ENCODE data around the gene ESRRA. TPM values are rescaled to one million over a fixed set of nuclear protein-coding genes. Genes with fewer than 3 reads are reported as not detected.
A peak's percentile ranks its signal among the peaks of the same experiment; 100 is the strongest.

The ESRRA gene
- total and polyA plus RNA-seq, 9 of the 15 experiments (the other 6 are each of a cell fraction or from before 2014, with no cell fraction given) = 0.27 to 89.7 (median 23.7) TPM

DNA sequence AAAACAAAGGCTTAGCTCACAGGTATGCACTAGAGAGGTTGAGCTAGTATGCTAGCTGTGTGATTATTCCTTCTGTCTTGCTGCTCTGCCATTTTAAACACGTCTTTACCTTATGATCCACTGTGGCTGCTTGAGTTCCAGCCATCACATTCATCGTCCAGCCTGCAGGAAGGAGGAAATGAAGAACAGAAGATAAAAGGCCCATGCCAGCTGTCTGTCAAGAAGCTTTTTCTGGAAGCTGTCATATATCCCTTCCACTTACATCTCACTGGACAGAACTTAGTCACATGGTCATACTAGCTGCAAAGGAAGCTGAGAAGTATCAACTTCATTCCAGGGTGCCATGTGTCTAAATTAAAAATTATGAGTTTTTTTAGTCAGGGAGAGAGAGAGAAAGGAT, 22.1 kb downstream of the ESRRA start (continued):
- TF ChIP-seq SMAD1 (IDR thresholded peaks at IDR 0.05; ENCODE audit: low read depth, low read length, partially characterized antibody) (no peak), ATF3 (IDR thresholded peaks at IDR 0.05) (no peak), ATF3 (CRISPR knock-in tag; conservative IDR thresholded peaks at IDR 0.05) (no peak), SMC3 (conservative IDR thresholded peaks at IDR 0.05; ENCODE audit: insufficient read depth, low read depth, low read length) (no peak), ZNF699 (CRISPR knock-in tag; IDR thresholded peaks at IDR 0.05; ENCODE audit: insufficient replicate concordance) (no peak), XRCC5 (IDR thresholded peaks at IDR 0.05; ENCODE audit: low read depth, low read length) (no peak), USF1 (CRISPR knock-in tag; IDR thresholded peaks at IDR 0.05) (peak; percentile 35), ZNF232 (CRISPR knock-in tag; IDR thresholded peaks at IDR 0.05) (no peak), PHF21A (IDR thresholded peaks at IDR 0.05; ENCODE audit: borderline replicate concordance, low read depth) (no peak), RBM25 (IDR thresholded peaks at IDR 0.05; ENCODE audit: low read depth, low read length, severe bottlenecking) (peak; percentile 91), ETV1 (tag; conservative IDR thresholded peaks at IDR 0.05; ENCODE audit: low read depth) (no peak), TRIM24 (IDR thresholded peaks at IDR 0.05) (0 out of 4 replicates have a peak, but pooled peaks of 1 of the 2 experiments have one; percentile 12), PPARD (CRISPR knock-in tag; IDR thresholded peaks at IDR 0.05) (no peak), POLR2A (conservative IDR thresholded peaks at IDR 0.05) (no peak), JUN (IDR thresholded peaks at IDR 0.05; ENCODE audit: borderline replicate concordance, low read depth, low read length) (no peak), JUN (CRISPR knock-in tag; IDR thresholded peaks at IDR 0.05; ENCODE audit: borderline replicate concordance) (no peak), NELFE (IDR thresholded peaks at IDR 0.05; ENCODE audit: insufficient read depth, insufficient read length) (no peak)
- TF ChIP-seq, protein P1, sequence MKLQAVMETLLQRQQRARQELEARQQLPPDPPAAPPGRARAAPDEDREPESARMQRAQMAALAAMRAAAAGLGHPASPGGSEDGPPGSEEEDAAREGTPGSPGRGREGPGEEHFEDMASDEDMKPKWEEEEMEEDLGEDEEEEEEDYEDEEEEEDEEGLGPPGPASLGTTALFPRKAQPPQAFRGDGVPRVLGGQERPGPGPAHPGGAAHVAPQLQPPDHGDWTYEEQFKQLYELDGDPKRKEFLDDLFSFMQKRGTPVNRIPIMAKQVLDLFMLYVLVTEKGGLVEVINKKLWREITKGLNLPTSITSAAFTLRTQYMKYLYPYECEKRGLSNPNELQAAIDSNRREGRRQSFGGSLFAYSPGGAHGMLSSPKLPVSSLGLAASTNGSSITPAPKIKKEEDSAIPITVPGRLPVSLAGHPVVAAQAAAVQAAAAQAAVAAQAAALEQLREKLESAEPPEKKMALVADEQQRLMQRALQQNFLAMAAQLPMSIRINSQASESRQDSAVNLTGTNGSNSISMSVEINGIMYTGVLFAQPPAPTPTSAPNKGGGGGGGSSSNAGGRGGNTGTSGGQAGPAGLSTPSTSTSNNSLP (IDR thresholded peaks at IDR 0.05; ENCODE audit: borderline replicate concordance, low read depth, low read length) = no peak
- TF ChIP-seq, protein P2, sequence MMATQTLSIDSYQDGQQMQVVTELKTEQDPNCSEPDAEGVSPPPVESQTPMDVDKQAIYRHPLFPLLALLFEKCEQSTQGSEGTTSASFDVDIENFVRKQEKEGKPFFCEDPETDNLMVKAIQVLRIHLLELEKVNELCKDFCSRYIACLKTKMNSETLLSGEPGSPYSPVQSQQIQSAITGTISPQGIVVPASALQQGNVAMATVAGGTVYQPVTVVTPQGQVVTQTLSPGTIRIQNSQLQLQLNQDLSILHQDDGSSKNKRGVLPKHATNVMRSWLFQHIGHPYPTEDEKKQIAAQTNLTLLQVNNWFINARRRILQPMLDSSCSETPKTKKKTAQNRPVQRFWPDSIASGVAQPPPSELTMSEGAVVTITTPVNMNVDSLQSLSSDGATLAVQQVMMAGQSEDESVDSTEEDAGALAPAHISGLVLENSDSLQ (IDR thresholded peaks at IDR 0.05) = peak; percentile 71
